AG08395 (cell line): ENCODE results near the gene AKT1.

Experiments used
- DNase-seq: peaks from one replicate; pipeline ENCODE4 v3.0.0; 2012; ENCODE audit warnings: mixed read lengths, low spot score

AKT1 gene

GRCh38 chr14:104786091-104786586 lies 9.4 kb downstream of the AKT1 start:
- DNase-seq, result no peak

GRCh38 chr14:104785708-104786080 lies 9.9 kb downstream of the AKT1 start:
- no peak for DNase-seq

GRCh38 chr14:104784846-104785707 lies 10.5 kb downstream of the AKT1 start:
- no peak for DNase-seq

GRCh38 chr14:104784218-104784568 lies 11.4 kb downstream of the AKT1 start:
- DNase-seq, result no peak

- DNase-seq, result no peak
These were observed 11.9 kb downstream of the AKT1 start for GRCh38 chr14:104783484-104784217.

- DNase-seq, result no peak
These were observed 12.8 kb downstream of the AKT1 start for GRCh38 chr14:104782808-104783139.

GRCh38 chr14:104782086-104782807 lies 13.3 kb downstream of the AKT1 start:
- DNase-seq, result no peak

- DNase-seq, result no peak
These were observed 14.1 kb downstream of the AKT1 start for GRCh38 chr14:104781271-104782077.

- no peak for DNase-seq
These were observed 15.0 kb downstream of the AKT1 start for GRCh38 chr14:104780513-104781030.

- DNase-seq, result no peak
These were observed 15.6 kb downstream of the AKT1 start for GRCh38 chr14:104779776-104780512.

- DNase-seq, result no peak
These were observed 16.7 kb downstream of the AKT1 start for GRCh38 chr14:104778694-104779331.

- DNase-seq, result no peak
These were observed 17.7 kb downstream of the AKT1 start for GRCh38 chr14:104777808-104778249.

- no peak for DNase-seq
These were observed 18.4 kb downstream of the AKT1 start for GRCh38 chr14:104776961-104777807.

- DNase-seq, result no peak
These were observed 19.1 kb downstream of the AKT1 start for GRCh38 chr14:104776481-104776880.

- no peak for DNase-seq
These were observed 20.5 kb downstream of the AKT1 start for GRCh38 chr14:104775073-104775489.

GRCh38 chr14:104774453-104775072 lies 21.0 kb downstream of the AKT1 start:
- DNase-seq, result no peak

- DNase-seq, result no peak
These were observed 21.8 kb downstream of the AKT1 start for GRCh38 chr14:104773505-104774452.
